Measurements from ENCODE around the gene PITPNC1. TPM values are rescaled to one million over a fixed set of nuclear protein-coding genes. Genes with fewer than 3 reads are reported as not detected.
A peak's percentile ranks its signal among the peaks of the same experiment; 100 is the strongest.

The PITPNC1 gene
- total and polyA plus RNA-seq, 2 of the 13 experiments (the other 11 are each of a cell fraction or from before 2014, with no cell fraction given), result 4.1 to 5.7 TPM

DNA sequence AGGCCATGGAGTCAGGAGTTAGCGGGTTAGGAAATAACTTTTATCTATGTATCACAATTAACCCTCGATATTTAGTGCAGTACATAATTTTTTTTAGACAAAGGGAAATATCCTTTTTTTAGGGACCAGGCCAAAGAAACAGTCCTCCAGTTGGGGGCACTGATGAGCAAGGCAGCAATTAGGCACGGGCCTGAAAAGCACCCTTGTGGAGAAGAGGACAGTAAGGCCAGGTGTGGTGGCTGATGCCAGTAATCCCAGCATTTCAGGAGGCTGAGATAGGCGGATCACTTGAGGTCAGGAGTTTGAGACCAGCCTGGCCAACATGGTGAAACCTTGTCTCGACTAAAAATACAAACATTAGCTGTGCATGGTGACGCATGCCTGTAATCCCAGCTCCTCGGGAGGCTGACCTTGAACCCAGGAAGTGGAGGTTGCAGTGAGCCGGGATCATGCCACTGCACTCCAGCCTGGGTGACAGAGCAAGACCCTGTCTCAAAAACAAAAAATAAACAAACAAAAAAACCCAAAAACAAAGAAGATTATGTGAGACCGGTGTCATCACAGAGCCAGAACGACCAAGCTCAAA lies 182.4 kb downstream of the PITPNC1 start (continued):
- TF ChIP-seq ZNF770 (CRISPR knock-in tag; IDR thresholded peaks at IDR 0.05) (0 out of 2 replicates have a peak, but pooled peaks have one; percentile 29), SAFB2 (CRISPR knock-in tag; IDR thresholded peaks at IDR 0.05; ENCODE audit: borderline replicate concordance, low read depth) (no peak), ZBTB21 (CRISPR knock-in tag; IDR thresholded peaks at IDR 0.05) (no peak), ZNF10 (CRISPR knock-in tag; IDR thresholded peaks at IDR 0.05; ENCODE audit: borderline replicate concordance, low read depth) (no peak), SIX1 (CRISPR knock-in tag; IDR thresholded peaks at IDR 0.05; ENCODE audit: borderline replicate concordance) (no peak), ZNF460 (CRISPR knock-in tag; IDR thresholded peaks at IDR 0.05; ENCODE audit: borderline replicate concordance) (no peak), RARA (CRISPR knock-in tag; IDR thresholded peaks at IDR 0.05) (peak; percentile 80), AKAP8 (CRISPR knock-in tag; IDR thresholded peaks at IDR 0.05) (no peak), HHEX (CRISPR knock-in tag; IDR thresholded peaks at IDR 0.05) (no peak), CREM (IDR thresholded peaks at IDR 0.05) (no peak), CREM (CRISPR knock-in tag; IDR thresholded peaks at IDR 0.05) (no peak), RXRA (CRISPR knock-in tag; IDR thresholded peaks at IDR 0.05) (peak; percentile 68; the same call in 1 of the 2 replicates), FOXO1 (CRISPR knock-in tag; IDR thresholded peaks at IDR 0.05) (no peak), ZNF136 (CRISPR knock-in tag; IDR thresholded peaks at IDR 0.05; ENCODE audit: low read depth) (no peak), ADNP (CRISPR knock-in tag; IDR thresholded peaks at IDR 0.05) (0 out of 2 replicates have a peak, but pooled peaks have one; percentile 34), ZNF710 (CRISPR knock-in tag; IDR thresholded peaks at IDR 0.05; ENCODE audit: borderline replicate concordance) (no peak), ETV5 (CRISPR knock-in tag; IDR thresholded peaks at IDR 0.05; ENCODE audit: borderline replicate concordance) (peak; percentile 55; the same call in 1 of the 2 replicates), ELF1 (CRISPR knock-in tag; IDR thresholded peaks at IDR 0.05) (0 out of 2 replicates have a peak, but pooled peaks have one; percentile 9)
- TF ChIP-seq, protein P1, sequence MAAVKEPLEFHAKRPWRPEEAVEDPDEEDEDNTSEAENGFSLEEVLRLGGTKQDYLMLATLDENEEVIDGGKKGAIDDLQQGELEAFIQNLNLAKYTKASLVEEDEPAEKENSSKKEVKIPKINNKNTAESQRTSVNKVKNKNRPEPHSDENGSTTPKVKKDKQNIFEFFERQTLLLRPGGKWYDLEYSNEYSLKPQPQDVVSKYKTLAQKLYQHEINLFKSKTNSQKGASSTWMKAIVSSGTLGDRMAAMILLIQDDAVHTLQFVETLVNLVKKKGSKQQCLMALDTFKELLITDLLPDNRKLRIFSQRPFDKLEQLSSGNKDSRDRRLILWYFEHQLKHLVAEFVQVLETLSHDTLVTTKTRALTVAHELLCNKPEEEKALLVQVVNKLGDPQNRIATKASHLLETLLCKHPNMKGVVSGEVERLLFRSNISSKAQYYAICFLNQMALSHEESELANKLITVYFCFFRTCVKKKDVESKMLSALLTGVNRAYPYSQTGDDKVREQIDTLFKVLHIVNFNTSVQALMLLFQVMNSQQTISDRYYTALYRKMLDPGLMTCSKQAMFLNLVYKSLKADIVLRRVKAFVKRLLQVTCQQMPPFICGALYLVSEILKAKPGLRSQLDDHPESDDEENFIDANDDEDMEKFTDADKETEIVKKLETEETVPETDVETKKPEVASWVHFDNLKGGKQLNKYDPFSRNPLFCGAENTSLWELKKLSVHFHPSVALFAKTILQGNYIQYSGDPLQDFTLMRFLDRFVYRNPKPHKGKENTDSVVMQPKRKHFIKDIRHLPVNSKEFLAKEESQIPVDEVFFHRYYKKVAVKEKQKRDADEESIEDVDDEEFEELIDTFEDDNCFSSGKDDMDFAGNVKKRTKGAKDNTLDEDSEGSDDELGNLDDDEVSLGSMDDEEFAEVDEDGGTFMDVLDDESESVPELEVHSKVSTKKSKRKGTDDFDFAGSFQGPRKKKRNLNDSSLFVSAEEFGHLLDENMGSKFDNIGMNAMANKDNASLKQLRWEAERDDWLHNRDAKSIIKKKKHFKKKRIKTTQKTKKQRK (IDR thresholded peaks at IDR 0.05; ENCODE audit: low read length), result no peak
